Activated T-helper 1 cell treated with anti-CD3 and anti-CD28 coated beads, Interleukin-2, amount 50 U/mL, for 16 hours (primary cell): Measurements from ENCODE around the gene IGSF3.

ENCODE experiments used
- DNase-seq, 2 donors: peaks; one replicate each; pipeline ENCODE4 v3.0.0-alpha.2; 2020; ENCODE audit warnings: low read depth in 1 of 2, low spot score in 1 of 2

Gene IGSF3

GRCh38 chr1:116686723-116687352 is 19.3 kb upstream of the IGSF3 start:
- DNase-seq = no peak

GRCh38 chr1:116686175-116686574 is 18.6 kb upstream of the IGSF3 start:
- no peak for DNase-seq

- no peak for DNase-seq
Measured at GRCh38 chr1:116684575-116684974, 17.0 kb upstream of the IGSF3 start.

- DNase-seq = no peak
Measured at GRCh38 chr1:116682641-116683221, 15.2 kb upstream of the IGSF3 start.

GRCh38 chr1:116681343-116681899 is 13.9 kb upstream of the IGSF3 start:
- no peak for DNase-seq

- DNase-seq = no peak
Measured at GRCh38 chr1:116680752-116681151, 13.2 kb upstream of the IGSF3 start.

GRCh38 chr1:116679828-116680628 is 12.5 kb upstream of the IGSF3 start:
- no peak for DNase-seq

- DNase-seq = no peak
Measured at GRCh38 chr1:116679091-116679827, 11.7 kb upstream of the IGSF3 start.

- no peak for DNase-seq
Measured at GRCh38 chr1:116678732-116679090, 11.2 kb upstream of the IGSF3 start.

- DNase-seq = no peak
Measured at GRCh38 chr1:116677474-116678062, 10.0 kb upstream of the IGSF3 start.

- no peak for DNase-seq
Measured at GRCh38 chr1:116676291-116676690, 8.8 kb upstream of the IGSF3 start.

- no peak for DNase-seq
Measured at GRCh38 chr1:116674751-116675150, 7.2 kb upstream of the IGSF3 start.

- no peak for DNase-seq
Measured at GRCh38 chr1:116674011-116674531, 6.5 kb upstream of the IGSF3 start.

GRCh38 chr1:116671912-116672311 is 4.4 kb upstream of the IGSF3 start:
- no peak for DNase-seq

- no peak for DNase-seq
Measured at GRCh38 chr1:116671072-116671760, 3.7 kb upstream of the IGSF3 start.

- no peak for DNase-seq
Measured at GRCh38 chr1:116668277-116668676, 744 bp upstream of the IGSF3 start.

GRCh38 chr1:116667078-116667574 is 407 bp downstream of the IGSF3 start:
- no peak for DNase-seq

GRCh38 chr1:116666187-116667077 is 1.1 kb downstream of the IGSF3 start:
- DNase-seq = no peak

GRCh38 chr1:116664978-116665371 is 2.6 kb downstream of the IGSF3 start:
- DNase-seq = no peak
